ENCODE data around the gene AP4M1.

DNA sequence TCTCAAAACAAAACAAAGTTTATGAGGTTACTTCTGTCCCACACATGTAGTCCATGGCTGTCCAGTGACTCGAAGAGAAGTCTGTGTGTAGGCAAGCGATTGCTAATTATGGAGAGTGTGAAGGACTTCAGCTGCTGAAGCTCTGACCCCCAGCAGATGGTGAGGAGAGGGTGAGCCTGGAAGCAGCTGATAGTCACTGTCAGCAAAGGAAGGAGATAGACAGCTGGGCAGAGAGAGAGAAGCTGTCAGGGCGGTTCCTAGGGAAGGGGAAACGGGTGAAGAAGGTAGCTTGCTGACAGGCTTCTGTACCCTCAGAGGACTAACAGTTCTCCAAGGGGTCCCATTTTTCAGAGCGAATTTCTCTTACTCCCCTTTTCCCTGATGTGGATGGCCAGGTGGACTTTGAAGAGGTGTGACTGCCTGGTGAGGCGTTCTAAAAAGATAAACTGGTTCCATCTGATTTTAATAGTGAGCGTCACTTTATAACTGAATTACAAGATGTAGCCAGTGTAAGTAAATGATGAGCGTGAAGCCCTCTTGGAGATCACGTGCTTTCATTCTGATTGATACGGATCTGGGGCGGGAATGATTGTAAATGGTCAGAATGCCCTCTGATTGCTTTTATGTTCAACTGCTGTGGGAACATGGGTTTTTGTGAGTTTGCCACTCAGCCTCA lies 39.8 kb upstream of the AP4M1 start:
- TF ChIP-seq, protein P1, sequence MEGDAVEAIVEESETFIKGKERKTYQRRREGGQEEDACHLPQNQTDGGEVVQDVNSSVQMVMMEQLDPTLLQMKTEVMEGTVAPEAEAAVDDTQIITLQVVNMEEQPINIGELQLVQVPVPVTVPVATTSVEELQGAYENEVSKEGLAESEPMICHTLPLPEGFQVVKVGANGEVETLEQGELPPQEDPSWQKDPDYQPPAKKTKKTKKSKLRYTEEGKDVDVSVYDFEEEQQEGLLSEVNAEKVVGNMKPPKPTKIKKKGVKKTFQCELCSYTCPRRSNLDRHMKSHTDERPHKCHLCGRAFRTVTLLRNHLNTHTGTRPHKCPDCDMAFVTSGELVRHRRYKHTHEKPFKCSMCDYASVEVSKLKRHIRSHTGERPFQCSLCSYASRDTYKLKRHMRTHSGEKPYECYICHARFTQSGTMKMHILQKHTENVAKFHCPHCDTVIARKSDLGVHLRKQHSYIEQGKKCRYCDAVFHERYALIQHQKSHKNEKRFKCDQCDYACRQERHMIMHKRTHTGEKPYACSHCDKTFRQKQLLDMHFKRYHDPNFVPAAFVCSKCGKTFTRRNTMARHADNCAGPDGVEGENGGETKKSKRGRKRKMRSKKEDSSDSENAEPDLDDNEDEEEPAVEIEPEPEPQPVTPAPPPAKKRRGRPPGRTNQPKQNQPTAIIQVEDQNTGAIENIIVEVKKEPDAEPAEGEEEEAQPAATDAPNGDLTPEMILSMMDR (IDR thresholded peaks at IDR 0.05): no peak
- TF ChIP-seq POLR2A (IDR thresholded peaks at IDR 0.05; ENCODE audit: low read depth) (no peak), EP300 (IDR thresholded peaks at IDR 0.05) (no peak)
